Loucy (cell line): Measurements from ENCODE around the gene DCX.
A peak's percentile ranks its signal among the peaks of the same experiment; 100 is the strongest.

Experiments
- H2AFZ ChIP-seq: fragments of 200-600 bp; sonication (generic); 2 replicates; pipeline ENCODE4 v1.6.0; 2016; ENCODE audit warnings: antibody characterized with exemption, mild to moderate bottlenecking, low read length, moderate library complexity
- H3F3A ChIP-seq: fragments of 200-600 bp; 2 replicates; pipeline ENCODE4 v1.6.0; 2016; ENCODE audit warnings: antibody characterized with exemption, low read depth, mild to moderate bottlenecking
- H3K27me3 ChIP-seq: fragments of 200-600 bp; sonication (generic); 2 replicates; pipeline ENCODE4 v1.6.1; 2014; ENCODE audit warnings: low read length, mild to moderate bottlenecking; ENCODE audit not compliant: insufficient read depth, poor library complexity, severe bottlenecking
- H3K36me3 ChIP-seq: fragments of 200-600 bp; sonication (generic); 2 replicates; pipeline ENCODE4 v1.6.1; 2016; ENCODE audit warnings: low read length; ENCODE audit not compliant: insufficient read depth
- H3K4me1 ChIP-seq: fragments of 200-600 bp; sonication (generic); 2 replicates; pipeline ENCODE4 v1.5.1; 2014; ENCODE audit warnings: low read length, mild to moderate bottlenecking; ENCODE audit not compliant: insufficient read depth, poor library complexity, severe bottlenecking
- H3K4me2 ChIP-seq: fragments of 200-600 bp; sonication (generic); 2 replicates; pipeline ENCODE4 v1.6.0; 2014; ENCODE audit warnings: antibody characterized with exemption, low read length, low read depth, mild to moderate bottlenecking; ENCODE audit not compliant: poor library complexity, severe bottlenecking
- H3K4me3 ChIP-seq: fragments of 200-600 bp; sonication (generic); 2 replicates; pipeline ENCODE4 v1.5.1; 2014; ENCODE audit warnings: low read length, mild to moderate bottlenecking, mixed read lengths; ENCODE audit not compliant: poor library complexity, severe bottlenecking
- H3K79me2 ChIP-seq: fragments of 200-600 bp; sonication (generic); 2 replicates; pipeline ENCODE4 v1.6.1; 2014; ENCODE audit warnings: low read length; ENCODE audit not compliant: insufficient read depth
- H3K9ac ChIP-seq: fragments of 200-600 bp; sonication (generic); 2 replicates; pipeline ENCODE4 v1.6.0; 2014; ENCODE audit warnings: mild to moderate bottlenecking, low read depth, low read length, moderate library complexity; ENCODE audit not compliant: poor library complexity, severe bottlenecking
- H3K9me2 ChIP-seq: fragments of 200-600 bp; sonication (generic); replicated peaks from 2 replicates; pipeline ENCODE4 v1.6.1; 2016; ENCODE audit warnings: low read depth, low read length, mixed read lengths
- H3K9me3 ChIP-seq: fragments of 200-600 bp; sonication (generic); 2 replicates; pipeline ENCODE4 v1.6.1; 2014; ENCODE audit warnings: mild to moderate bottlenecking, antibody characterized with exemption, low read length, low read depth; ENCODE audit not compliant: insufficient read depth
- H4K20me1 ChIP-seq: fragments of 200-600 bp; sonication (generic); 2 replicates; pipeline ENCODE4 v1.6.0; 2014; ENCODE audit warnings: antibody characterized with exemption, low read length, mild to moderate bottlenecking; ENCODE audit not compliant: insufficient read depth, poor library complexity, severe bottlenecking
- CTCF ChIP-seq: fragments of 200-600 bp; sonication (generic); conservative IDR thresholded peaks from 2 replicates; pipeline ENCODE4 v1.5.1; 2014; ENCODE audit warnings: mild to moderate bottlenecking, antibody characterized with exemption, low read length
- EZH2phosphoT487 ChIP-seq: fragments of 200-600 bp; IDR thresholded peaks from 2 replicates; pipeline ENCODE4 v1.6.1; 2018; ENCODE audit warnings: antibody characterized with exemption, mild to moderate bottlenecking, moderate library complexity, borderline replicate concordance

Gene DCX

GRCh38 chrX:111411983-111412382, at the start of gene DCX:
TSS of gene DCX (minus strand) at chrX:111412192. CDS start at chrX:111410398, 1,794 bp downstream.
- TF ChIP-seq CTCF (no peak), EZH2phosphoT487 (no peak)
- Histone ChIP-seq H3K4me2 (no peak within 1 kb of the TSS), H3K9me2 (no peaks in the 10 kb centered on the region), H3K27me3 (no peaks in the 10 kb centered on the region), H3K4me1 (no peaks in the 10 kb centered on the region), H4K20me1 (no peaks in the 10 kb centered on the region), H3F3A (no peaks in the 10 kb centered on the region), H3K4me3 (no peak within 1 kb of the TSS), H3K9ac (no peak within 1 kb of the TSS), H2AFZ (no peak within 1 kb of the TSS), H3K9me3 (no peaks in the 10 kb centered on the region), H3K36me3 (no peaks in the 10 kb centered on the region), H3K79me2 (no peaks in the 10 kb centered on the region)

GRCh38 chrX:111460607-111461006, 48.6 kb upstream of the DCX start:
- Histone ChIP-seq H2AFZ (no peak overlapping the region), H4K20me1 (no peaks in the 10 kb centered on the region), H3K79me2 (no peaks in the 10 kb centered on the region), H3F3A (no peaks in the 10 kb centered on the region), H3K9me2 (no peaks in the 10 kb centered on the region), H3K4me1 (no peaks in the 10 kb centered on the region), H3K27me3 (no peaks in the 10 kb centered on the region), H3K36me3 (no peaks in the 10 kb centered on the region), H3K9me3 (no peaks in the 10 kb centered on the region), H3K4me2 (no peak overlapping the region), H3K9ac (no peak overlapping the region), H3K4me3 (no peak overlapping the region)
- TF ChIP-seq EZH2phosphoT487 (no peak), CTCF (no peak)

- H3K4me1 ChIP-seq: no peaks in the 10 kb centered on the region
- 0 out of 2 replicates have a peak overlapping the region, but pooled peaks have one; percentile 48 for H2AFZ ChIP-seq
- H3K36me3 ChIP-seq: no peaks in the 10 kb centered on the region
- no peak overlapping the region for H3K9ac ChIP-seq
- no peak overlapping the region for H3K4me2 ChIP-seq
- no peaks in the 10 kb centered on the region for H3K79me2 ChIP-seq
- no peak overlapping the region for H3K4me3 ChIP-seq
- H4K20me1 ChIP-seq: no peaks in the 10 kb centered on the region
- no peaks in the 10 kb centered on the region for H3K27me3 ChIP-seq
- H3K9me3 ChIP-seq: no peaks in the 10 kb centered on the region
- H3F3A ChIP-seq: no peaks in the 10 kb centered on the region
- no peaks in the 10 kb centered on the region for H3K9me2 ChIP-seq
- TF ChIP-seq CTCF (peak; percentile 47), EZH2phosphoT487 (no peak)
These were observed 35.3 kb upstream of the DCX start for GRCh38 chrX:111447298-111447697.
